ENCODE data around the gene PPIF. TPM values are rescaled to one million over a fixed set of nuclear protein-coding genes. Genes with fewer than 3 reads are reported as not detected.

PPIF gene
- total RNA-seq, 2 experiments from 2014 or later: 55.7 to 121 TPM

DNA sequence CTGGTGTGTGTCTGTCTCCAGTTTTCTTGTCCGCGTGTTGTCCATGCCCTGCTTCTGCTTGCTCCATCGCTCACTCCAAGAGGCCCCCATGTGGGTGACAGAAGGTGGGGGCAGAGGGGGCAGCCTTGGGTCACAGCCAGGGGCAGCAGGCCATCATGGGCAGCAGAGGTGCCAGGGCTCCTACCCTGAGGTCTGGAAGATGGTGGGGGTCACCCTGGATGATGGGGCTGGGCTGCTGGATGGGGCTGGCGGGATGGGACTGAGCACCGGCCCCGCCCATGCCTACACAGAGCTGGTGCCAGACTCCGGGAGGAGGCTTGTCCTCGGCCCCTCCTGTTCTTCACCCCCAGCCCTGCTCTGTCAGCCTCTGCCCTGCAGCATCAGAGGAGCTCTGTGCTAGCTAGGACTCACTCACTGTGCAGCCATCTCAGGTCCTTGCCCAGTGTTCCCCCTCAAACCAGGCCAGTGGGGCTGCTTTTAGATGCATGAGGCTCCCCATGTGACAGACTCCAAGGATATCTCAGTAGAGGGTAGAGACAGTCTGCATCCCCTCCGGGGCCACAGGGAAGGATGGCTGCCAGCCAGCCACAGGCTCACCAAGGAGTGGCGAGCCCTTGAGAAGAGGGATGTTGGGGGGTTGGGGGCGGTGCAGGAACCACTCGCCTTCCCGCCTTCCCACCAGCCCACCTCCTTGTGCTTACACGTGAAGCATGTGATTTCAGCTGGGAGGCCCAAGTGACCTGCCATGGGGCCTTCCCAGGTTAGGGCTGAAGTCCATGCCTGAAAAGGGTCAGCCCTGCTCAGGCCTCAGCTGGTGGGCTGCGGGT lies 35.5 kb upstream of the PPIF start:
- Histone ChIP-seq H3K9me2 (ENCODE audit: insufficient read depth, low read length) (no peaks in the 10 kb centered on the region), H3K4me1 (ENCODE audit: insufficient read depth, low read length, poor library complexity, severe bottlenecking) (peaks cover 12% of the 10 kb centered on the region), H3K36me3 (ENCODE audit: insufficient read depth, low read length) (peaks cover 55% of the 10 kb centered on the region), H3K4me3 (ENCODE audit: low read depth, low read length, poor library complexity, severe bottlenecking) (no peak overlapping the region), H3K27ac (ENCODE audit: low read depth, low read length, poor library complexity, severe bottlenecking) (no peak overlapping the region), H2AFZ (ENCODE audit: low read length) (no peak overlapping the region), H4K20me1 (ENCODE audit: insufficient read depth, low read length) (no peaks in the 10 kb centered on the region), H3K4me2 (ENCODE audit: low read length) (no peak overlapping the region), H3K9me3 (ENCODE audit: low read length) (no peaks in the 10 kb centered on the region), H3K79me2 (ENCODE audit: insufficient read depth, low read depth, low read length) (no peaks in the 10 kb centered on the region)
- no peak for DNase-seq (ENCODE audit: low spot score)
- BruUV-seq (replicated peaks): no TSS peak
- intact Hi-C loops (cut with micrococcal nuclease; ENCODE audit: unreplicated experiment): no loop called here
- CTCF ChIA-PET (ENCODE audit: unreplicated experiment): no interaction called here
- no peak for TF ChIP-seq EZH2phosphoT487 (IDR thresholded peaks at IDR 0.05; ENCODE audit: borderline replicate concordance, low read depth, low read length)
- TF ChIP-seq, protein P1, sequence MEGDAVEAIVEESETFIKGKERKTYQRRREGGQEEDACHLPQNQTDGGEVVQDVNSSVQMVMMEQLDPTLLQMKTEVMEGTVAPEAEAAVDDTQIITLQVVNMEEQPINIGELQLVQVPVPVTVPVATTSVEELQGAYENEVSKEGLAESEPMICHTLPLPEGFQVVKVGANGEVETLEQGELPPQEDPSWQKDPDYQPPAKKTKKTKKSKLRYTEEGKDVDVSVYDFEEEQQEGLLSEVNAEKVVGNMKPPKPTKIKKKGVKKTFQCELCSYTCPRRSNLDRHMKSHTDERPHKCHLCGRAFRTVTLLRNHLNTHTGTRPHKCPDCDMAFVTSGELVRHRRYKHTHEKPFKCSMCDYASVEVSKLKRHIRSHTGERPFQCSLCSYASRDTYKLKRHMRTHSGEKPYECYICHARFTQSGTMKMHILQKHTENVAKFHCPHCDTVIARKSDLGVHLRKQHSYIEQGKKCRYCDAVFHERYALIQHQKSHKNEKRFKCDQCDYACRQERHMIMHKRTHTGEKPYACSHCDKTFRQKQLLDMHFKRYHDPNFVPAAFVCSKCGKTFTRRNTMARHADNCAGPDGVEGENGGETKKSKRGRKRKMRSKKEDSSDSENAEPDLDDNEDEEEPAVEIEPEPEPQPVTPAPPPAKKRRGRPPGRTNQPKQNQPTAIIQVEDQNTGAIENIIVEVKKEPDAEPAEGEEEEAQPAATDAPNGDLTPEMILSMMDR (conservative IDR thresholded peaks at IDR 0.05; ENCODE audit: low read length): no peak
- POLR2A ChIA-PET: interaction anchor here (0.7 kb wide), 1 partner anchor 1322 kb away, joined by 3 read pairs; no protein-coding TSS in a partner anchor

DNA sequence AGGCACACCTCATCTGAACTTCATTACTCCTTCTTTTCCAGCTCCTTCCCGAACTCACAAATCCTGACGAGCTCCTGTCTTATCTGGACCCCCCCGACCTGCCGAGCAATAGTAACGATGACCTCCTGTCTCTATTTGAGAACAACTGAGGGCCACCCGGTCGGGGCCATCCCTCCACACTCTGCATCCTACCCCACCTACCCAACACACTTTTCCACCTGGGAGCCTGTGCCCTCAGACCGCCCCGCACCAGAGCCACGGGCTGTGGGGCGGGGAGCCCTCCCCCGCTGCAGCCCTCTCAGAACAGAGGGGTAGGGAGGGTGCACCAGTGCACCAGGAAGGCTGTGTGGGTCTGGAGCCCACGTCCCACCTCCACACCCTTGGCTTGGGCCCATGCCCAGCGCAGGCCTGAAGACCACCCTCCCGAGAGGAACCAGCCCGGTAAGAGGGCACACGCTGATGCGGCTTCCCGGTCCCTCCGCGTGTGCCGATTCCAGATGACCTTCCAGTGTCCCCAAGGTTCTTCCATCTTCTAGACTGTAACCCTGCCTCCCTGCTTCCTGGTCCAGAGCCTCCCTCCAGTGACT lies 34.6 kb upstream of the PPIF start:
- Histone ChIP-seq H3K79me2 (ENCODE audit: insufficient read depth, low read depth, low read length) (no peaks in the 10 kb centered on the region), H3K4me2 (ENCODE audit: low read length) (no peak overlapping the region), H3K9me3 (ENCODE audit: low read length) (no peaks in the 10 kb centered on the region), H3K4me3 (ENCODE audit: low read depth, low read length, poor library complexity, severe bottlenecking) (no peak overlapping the region), H4K20me1 (ENCODE audit: insufficient read depth, low read length) (no peaks in the 10 kb centered on the region), H3K4me1 (ENCODE audit: insufficient read depth, low read length, poor library complexity, severe bottlenecking) (peaks cover 21% of the 10 kb centered on the region), H3K36me3 (ENCODE audit: insufficient read depth, low read length) (peaks cover 46% of the 10 kb centered on the region), H3K27ac (ENCODE audit: low read depth, low read length, poor library complexity, severe bottlenecking) (no peak overlapping the region), H2AFZ (ENCODE audit: low read length) (no peak overlapping the region), H3K9me2 (ENCODE audit: insufficient read depth, low read length) (no peaks in the 10 kb centered on the region)
- ChIA-PET CTCF (ENCODE audit: unreplicated experiment) (no interaction called here), POLR2A (no interaction called here)
- intact Hi-C loops (cut with micrococcal nuclease; ENCODE audit: unreplicated experiment): no loop called here
- no TSS peak for BruUV-seq (replicated peaks)
- TF ChIP-seq, protein P1 (conservative IDR thresholded peaks at IDR 0.05; ENCODE audit: low read length): no peak
- TF ChIP-seq EZH2phosphoT487 (IDR thresholded peaks at IDR 0.05; ENCODE audit: borderline replicate concordance, low read depth, low read length): no peak
- no peak for DNase-seq (ENCODE audit: low spot score)

DNA sequence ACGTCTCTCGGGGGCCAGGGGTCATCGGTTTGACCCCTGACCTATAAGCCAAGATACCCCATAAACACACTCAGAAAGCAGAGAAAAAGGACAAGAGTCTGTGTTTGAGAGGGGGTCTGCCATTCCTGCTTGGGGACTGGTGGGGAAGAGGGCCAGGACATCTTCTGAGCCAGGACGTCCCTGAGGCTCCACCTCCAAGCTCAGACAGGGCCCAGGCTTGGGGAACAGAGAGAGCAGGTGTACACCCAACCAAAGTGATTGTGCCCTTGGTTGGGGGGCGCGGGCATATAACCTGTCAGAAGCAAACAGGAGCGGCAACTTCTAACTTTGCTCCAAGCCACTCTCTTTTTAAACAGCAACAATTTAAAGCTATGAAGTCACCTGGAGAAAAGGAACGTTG lies 33.9 kb upstream of the PPIF start:
- DNase-seq (ENCODE audit: low spot score): no peak
- no peaks in the 10 kb centered on the region for H3K79me2 ChIP-seq (ENCODE audit: insufficient read depth, low read depth, low read length)
- ChIA-PET POLR2A (no interaction called here), CTCF (ENCODE audit: unreplicated experiment) (no interaction called here)
- H3K4me2 ChIP-seq (ENCODE audit: low read length): no peak overlapping the region
- no peaks in the 10 kb centered on the region for H3K9me2 ChIP-seq (ENCODE audit: insufficient read depth, low read length)
- no peaks in the 10 kb centered on the region for H4K20me1 ChIP-seq (ENCODE audit: insufficient read depth, low read length)
- peaks cover 40% of the 10 kb centered on the region for H3K36me3 ChIP-seq (ENCODE audit: insufficient read depth, low read length)
- H2AFZ ChIP-seq (ENCODE audit: low read length): no peak overlapping the region
- no peak overlapping the region for H3K4me3 ChIP-seq (ENCODE audit: low read depth, low read length, poor library complexity, severe bottlenecking)
- H3K27ac ChIP-seq (ENCODE audit: low read depth, low read length, poor library complexity, severe bottlenecking): no peak overlapping the region
- peaks cover 27% of the 10 kb centered on the region for H3K4me1 ChIP-seq (ENCODE audit: insufficient read depth, low read length, poor library complexity, severe bottlenecking)
- no peaks in the 10 kb centered on the region for H3K9me3 ChIP-seq (ENCODE audit: low read length)
- TF ChIP-seq EZH2phosphoT487 (IDR thresholded peaks at IDR 0.05; ENCODE audit: borderline replicate concordance, low read depth, low read length): no peak
- TF ChIP-seq, protein P1 (conservative IDR thresholded peaks at IDR 0.05; ENCODE audit: low read length): no peak
- intact Hi-C loops (cut with micrococcal nuclease; ENCODE audit: unreplicated experiment): no loop called here
- BruUV-seq (replicated peaks): no TSS peak
